ENCODE data around the gene CYGB.
A peak's percentile ranks its signal among the peaks of the same experiment; 100 is the strongest.

The CYGB gene

DNA sequence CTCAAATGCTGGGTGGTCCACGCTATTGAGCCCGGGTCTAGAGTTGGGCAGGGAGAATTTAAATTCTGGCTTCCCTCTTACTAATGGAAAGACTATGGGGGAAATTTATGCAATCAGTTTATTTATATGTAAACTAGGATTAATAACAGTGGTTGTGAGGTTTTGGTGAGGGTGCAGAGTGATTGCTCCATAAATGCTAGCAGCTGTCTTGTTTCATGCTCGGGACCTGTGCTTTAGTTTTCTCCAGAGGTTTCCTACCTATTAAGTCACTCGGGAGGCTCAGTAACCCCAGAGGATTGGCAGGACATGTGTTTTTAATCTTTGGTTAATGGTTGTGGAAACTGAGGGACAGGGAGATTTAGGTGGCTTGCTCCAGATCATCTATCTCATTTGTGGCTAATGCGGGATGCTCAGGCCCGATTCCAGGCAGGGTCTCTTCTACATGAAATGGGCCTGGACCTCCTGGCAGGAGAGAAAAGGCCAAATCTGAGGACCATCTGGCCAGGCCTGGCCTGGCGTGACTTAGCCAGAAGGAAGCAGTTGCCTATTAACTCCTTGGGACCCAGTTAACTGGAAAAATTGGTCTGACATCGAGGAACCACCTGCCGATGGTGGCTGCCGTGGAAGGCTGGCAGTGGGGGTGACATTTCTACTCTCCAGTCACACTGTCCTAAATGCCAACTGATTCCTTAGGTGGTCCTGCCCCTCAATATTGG lies 4.4 kb upstream of the CYGB start:
- Histone ChIP-seq H4K20me1 (peaks cover 0 to 13% (median 0%) of the 10 kb centered on the region in 11 experiments; a peak in 2 of 22 replicates), H3K27me3 (peaks cover 72 to 83% (median 78%) of the 10 kb centered on the region in 11 experiments), H3K4me1 (peaks cover 71 to 98% (median 96%) of the 10 kb centered on the region in 10 experiments), H3K4me2 (peak overlapping the region; percentile 80 to 99 (median 90); a peak in 20 of 22 replicates), H3K9ac (0 out of 22 replicates have a peak overlapping the region, but pooled peaks of 1 of the 11 experiments have one; percentile 8), H3K4me3 (no peak overlapping the region), H3K36me3 (no peaks in the 10 kb centered on the region), H3K27ac (no peak overlapping the region), H3K9me3 (replicated peaks in 1 of 11) (no peaks in the 10 kb centered on the region)
- no peak for TF ChIP-seq Cebpa-rat (IDR thresholded peaks at IDR 0.05)

DNA sequence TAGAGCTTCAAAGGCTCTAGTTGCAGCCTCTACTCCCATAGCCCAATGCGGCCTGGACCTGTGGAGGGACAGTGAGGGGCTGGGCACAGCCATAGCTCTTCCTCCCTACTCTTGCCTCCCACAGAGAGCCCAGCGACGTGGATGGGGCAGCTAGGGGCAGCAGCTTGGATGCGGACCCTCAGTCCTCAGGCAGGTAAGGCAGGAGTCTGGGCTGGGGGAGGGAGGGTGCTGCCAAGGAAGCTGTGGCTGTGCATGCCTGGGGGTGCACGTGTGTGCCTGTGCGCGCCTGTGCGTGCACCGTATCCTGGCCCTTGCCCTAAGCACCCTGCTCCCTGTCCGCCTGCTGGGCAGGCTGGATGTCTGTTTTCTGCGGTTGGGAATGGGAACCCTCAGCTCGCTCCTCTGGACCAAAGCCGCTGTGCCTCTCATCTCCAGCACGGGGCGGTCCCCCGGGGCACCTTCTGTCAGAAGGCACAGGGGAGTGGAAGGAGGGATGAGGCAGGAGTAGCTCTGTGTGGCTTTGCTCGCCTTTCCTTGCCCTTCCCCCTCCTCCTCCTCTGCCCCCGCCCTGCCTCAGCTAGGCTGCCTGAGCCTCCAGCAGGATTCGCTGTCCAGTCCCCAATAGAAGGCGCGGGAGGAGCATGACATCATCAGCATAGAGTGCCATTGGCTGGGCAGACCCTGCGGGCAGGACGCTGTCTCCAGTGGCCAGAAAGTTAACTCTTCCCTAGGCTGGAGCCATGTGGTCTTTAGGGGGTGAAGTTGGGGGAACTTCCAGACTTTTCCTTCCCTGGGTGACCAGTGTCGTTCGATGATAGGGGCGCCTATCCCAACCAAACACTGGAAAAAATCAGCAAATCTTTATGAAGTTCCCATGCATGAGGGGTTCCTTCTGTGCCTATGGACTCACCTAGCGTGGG lies 3.1 kb upstream of the CYGB start:
- peak overlapping the region in 4 of 11 experiments; percentile 22 to 42 (median 24); a peak in 3 of 22 replicates for H3K27ac ChIP-seq
- peak overlapping the region; percentile 80 to 99 (median 90) for H3K4me2 ChIP-seq
- peak overlapping the region in 8 of 11 experiments; percentile 27 to 58 (median 43); a peak in 12 of 22 replicates for H3K9ac ChIP-seq
- no peaks in the 10 kb centered on the region for H3K9me3 ChIP-seq (replicated peaks in 1 of 11)
- no peaks in the 10 kb centered on the region for H3K36me3 ChIP-seq
- H3K4me3 ChIP-seq = peak overlapping the region in 9 of 10 experiments; percentile 21 to 63 (median 39); a peak in 13 of 20 replicates
- H3K27me3 ChIP-seq = peaks cover 76 to 87% (median 79%) of the 10 kb centered on the region in 11 experiments
- peaks cover 64 to 98% (median 96%) of the 10 kb centered on the region in 10 experiments for H3K4me1 ChIP-seq
- peaks cover 0 to 13% (median 0%) of the 10 kb centered on the region in 11 experiments; a peak in 2 of 22 replicates for H4K20me1 ChIP-seq
- no peak for TF ChIP-seq Cebpa-rat (IDR thresholded peaks at IDR 0.05)

DNA sequence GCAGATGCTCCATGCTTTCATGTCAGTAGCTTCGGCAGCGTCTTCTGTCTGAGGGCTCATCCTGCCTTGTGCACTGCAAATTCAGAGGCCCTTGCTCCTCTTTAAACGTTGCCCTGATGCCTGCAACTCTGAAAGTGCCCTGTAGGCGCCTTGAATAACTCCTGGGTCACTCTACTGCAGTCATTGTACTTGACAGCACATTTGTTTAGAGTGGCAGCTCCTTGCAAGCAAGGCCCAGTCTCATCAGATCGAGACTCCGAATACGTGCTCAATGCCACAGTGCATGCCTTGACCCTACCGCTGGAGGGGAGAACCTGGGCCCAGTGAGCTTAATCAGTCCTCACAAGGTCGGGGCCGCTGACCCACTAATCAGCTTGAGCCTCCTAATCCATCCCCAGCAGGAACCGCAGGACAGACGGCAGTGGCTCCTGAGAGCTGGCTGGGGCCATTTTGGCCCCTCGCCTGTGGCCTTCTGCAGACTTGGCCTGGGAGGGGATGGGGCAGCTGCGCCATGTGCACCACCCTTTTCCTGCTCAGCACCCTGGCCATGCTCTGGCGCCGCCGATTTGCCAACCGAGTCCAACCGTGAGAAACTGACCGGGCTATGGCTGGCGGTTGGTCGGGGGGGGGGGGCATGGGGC lies 2.2 kb upstream of the CYGB start, which contains the start of gene PRCD:
Gene PRCD, plus strand, starts transcription at position 414 of the 641 bp plus-strand sequence. Its CDS starts 98 bp downstream, at position 512.
- no peaks in the 10 kb centered on the region for H3K9me3 ChIP-seq (replicated peaks in 1 of 11)
- H3K27me3 ChIP-seq = peaks cover 68 to 82% (median 70%) of the 10 kb centered on the region in 11 experiments
- H3K4me3 ChIP-seq = peak within 1 kb of the TSS in 9 of 10 experiments; percentile 30 to 63 (median 45); a peak in 13 of 20 replicates
- H3K36me3 ChIP-seq = no peaks in the 10 kb centered on the region
- peak within 1 kb of the TSS; percentile 94 to 100 (median 98) for H3K4me2 ChIP-seq
- no peak for TF ChIP-seq Cebpa-rat (IDR thresholded peaks at IDR 0.05)
- H3K9ac ChIP-seq = peak within 1 kb of the TSS in 9 of 11 experiments; percentile 27 to 80 (median 58); a peak in 16 of 22 replicates
- H4K20me1 ChIP-seq = peaks cover 0 to 13% (median 0%) of the 10 kb centered on the region in 11 experiments; a peak in 2 of 22 replicates
- H3K4me1 ChIP-seq = peaks cover 64 to 98% (median 96%) of the 10 kb centered on the region in 10 experiments
- peak within 1 kb of the TSS in 4 of 11 experiments; percentile 22 to 42 (median 24); a peak in 3 of 22 replicates for H3K27ac ChIP-seq

DNA sequence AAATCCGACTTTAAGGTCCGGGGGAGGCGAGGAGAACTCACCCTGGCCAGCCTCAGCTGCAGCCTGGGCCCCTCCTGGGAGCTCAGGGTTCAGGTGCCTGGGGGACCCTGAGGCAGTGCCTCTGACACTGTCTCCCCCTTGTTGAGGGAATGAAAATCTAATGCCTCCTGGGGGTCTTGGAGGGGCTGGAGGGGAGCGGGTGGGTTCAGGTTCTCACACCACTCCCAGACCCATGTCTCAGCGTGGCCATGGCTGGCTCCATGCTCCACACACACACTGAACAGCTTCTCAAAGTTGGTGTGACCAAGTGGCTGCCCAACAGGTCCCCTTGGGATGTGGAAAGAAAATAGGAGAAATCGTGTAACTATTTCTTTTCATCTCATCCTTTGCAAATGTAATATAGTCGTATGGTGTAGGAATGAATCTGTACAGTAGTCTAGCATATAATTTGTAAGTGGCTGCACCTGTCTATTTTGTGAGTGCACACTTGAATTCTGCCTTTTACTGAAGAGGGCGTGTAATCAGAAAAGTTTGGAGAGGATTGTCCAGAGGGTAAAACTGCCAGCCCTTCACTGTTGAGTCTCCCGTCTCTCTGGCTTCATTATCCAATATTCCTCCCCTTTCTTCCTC lies 1.5 kb upstream of the CYGB start:
- TF ChIP-seq Cebpa-rat (IDR thresholded peaks at IDR 0.05) = no peak
- peaks cover 61 to 75% (median 63%) of the 10 kb centered on the region in 11 experiments for H3K27me3 ChIP-seq
- peak overlapping the region in 8 of 10 experiments; percentile 56 to 73 (median 62); a peak in 9 of 20 replicates for H3K4me3 ChIP-seq
- H3K9me3 ChIP-seq (replicated peaks in 1 of 11) = no peaks in the 10 kb centered on the region
- peaks cover 61 to 98% (median 95%) of the 10 kb centered on the region in 10 experiments for H3K4me1 ChIP-seq
- no peaks in the 10 kb centered on the region for H3K36me3 ChIP-seq
- no peak overlapping the region for H3K27ac ChIP-seq
- peaks cover 0 to 7% (median 0%) of the 10 kb centered on the region in 11 experiments; a peak in 2 of 22 replicates for H4K20me1 ChIP-seq
- H3K9ac ChIP-seq = peak overlapping the region in 6 of 11 experiments; percentile 77 to 83 (median 80); a peak in 10 of 22 replicates
- peak overlapping the region; percentile 94 to 100 (median 98) for H3K4me2 ChIP-seq

DNA sequence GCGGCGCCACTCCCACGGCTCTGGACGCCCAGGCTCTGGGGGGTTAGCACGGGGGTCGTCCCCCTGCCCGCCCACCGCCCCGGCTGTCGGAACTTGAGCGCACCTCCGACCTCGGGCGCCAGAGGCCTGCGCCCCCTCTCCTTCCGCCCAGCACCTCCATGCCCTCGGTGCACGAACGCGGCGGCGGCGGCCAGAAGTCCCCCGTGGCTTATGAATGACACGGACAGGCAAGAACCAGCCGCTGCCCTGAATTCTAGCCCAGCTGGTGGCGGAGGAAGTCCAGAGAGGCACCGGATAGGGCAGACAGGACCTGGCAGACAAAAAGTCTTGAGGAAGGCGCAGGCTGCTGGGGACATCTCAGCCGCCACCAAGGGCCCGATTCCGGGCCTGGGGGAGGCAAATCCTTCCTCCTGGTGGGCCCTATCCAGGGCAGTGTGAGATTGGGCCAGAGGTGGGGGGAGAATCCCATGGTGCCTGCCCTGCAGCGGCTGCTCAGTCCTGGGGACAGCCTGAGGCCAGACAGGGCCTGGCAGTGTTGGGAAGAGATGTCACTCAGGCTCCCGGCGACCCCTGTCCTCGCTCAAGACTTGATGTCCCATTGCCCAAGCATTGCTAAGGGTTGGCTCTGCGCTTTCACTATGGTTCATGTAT lies 897 bp upstream of the CYGB start:
- peak overlapping the region; percentile 56 to 73 (median 60) for H3K4me3 ChIP-seq
- peak overlapping the region; percentile 57 to 83 (median 77) for H3K9ac ChIP-seq
- H3K27me3 ChIP-seq = peaks cover 54 to 69% (median 57%) of the 10 kb centered on the region in 11 experiments
- peak overlapping the region; percentile 57 to 77 (median 70) for H3K27ac ChIP-seq
- peaks cover 55 to 92% (median 89%) of the 10 kb centered on the region in 10 experiments for H3K4me1 ChIP-seq
- peak overlapping the region; percentile 94 to 100 (median 98) for H3K4me2 ChIP-seq
- H3K36me3 ChIP-seq = no peaks in the 10 kb centered on the region
- peaks cover 0 to 7% (median 0%) of the 10 kb centered on the region in 11 experiments; a peak in 2 of 22 replicates for H4K20me1 ChIP-seq
- H3K9me3 ChIP-seq (replicated peaks in 1 of 11) = no peaks in the 10 kb centered on the region
- TF ChIP-seq Cebpa-rat (IDR thresholded peaks at IDR 0.05) = no peak

DNA sequence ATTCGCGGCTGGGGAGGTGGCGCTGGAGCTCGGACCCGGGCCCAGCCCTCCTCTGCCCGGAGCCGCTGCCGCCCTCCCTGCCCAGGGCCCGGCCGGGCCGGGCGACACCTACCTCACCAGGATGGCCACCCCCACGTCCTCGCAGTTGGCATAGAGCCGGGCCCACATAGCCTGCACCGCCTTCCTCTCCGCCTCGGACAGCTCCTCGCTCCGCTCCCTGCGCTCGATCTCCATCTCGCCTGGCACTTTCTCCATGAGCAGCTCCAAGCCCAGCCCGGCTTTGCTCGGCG lies 276 bp downstream of the CYGB start:
- no peak for TF ChIP-seq Cebpa-rat (IDR thresholded peaks at IDR 0.05)
- peak overlapping the region in 6 of 10 experiments; percentile 58 to 73 (median 64); a peak in 7 of 20 replicates for H3K4me3 ChIP-seq
- peaks cover 48 to 92% (median 82%) of the 10 kb centered on the region in 10 experiments for H3K4me1 ChIP-seq
- peaks cover 0 to 7% (median 0%) of the 10 kb centered on the region in 11 experiments; a peak in 2 of 22 replicates for H4K20me1 ChIP-seq
- H3K27ac ChIP-seq = no peak overlapping the region
- H3K9me3 ChIP-seq (replicated peaks in 1 of 11) = no peaks in the 10 kb centered on the region
- no peaks in the 10 kb centered on the region for H3K36me3 ChIP-seq
- peak overlapping the region in 3 of 11 experiments; percentile 28 to 78 (median 40); a peak in 2 of 22 replicates for H3K9ac ChIP-seq
- peaks cover 43 to 57% (median 45%) of the 10 kb centered on the region in 11 experiments for H3K27me3 ChIP-seq
- H3K4me2 ChIP-seq = peak overlapping the region; percentile 94 to 100 (median 98)

DNA sequence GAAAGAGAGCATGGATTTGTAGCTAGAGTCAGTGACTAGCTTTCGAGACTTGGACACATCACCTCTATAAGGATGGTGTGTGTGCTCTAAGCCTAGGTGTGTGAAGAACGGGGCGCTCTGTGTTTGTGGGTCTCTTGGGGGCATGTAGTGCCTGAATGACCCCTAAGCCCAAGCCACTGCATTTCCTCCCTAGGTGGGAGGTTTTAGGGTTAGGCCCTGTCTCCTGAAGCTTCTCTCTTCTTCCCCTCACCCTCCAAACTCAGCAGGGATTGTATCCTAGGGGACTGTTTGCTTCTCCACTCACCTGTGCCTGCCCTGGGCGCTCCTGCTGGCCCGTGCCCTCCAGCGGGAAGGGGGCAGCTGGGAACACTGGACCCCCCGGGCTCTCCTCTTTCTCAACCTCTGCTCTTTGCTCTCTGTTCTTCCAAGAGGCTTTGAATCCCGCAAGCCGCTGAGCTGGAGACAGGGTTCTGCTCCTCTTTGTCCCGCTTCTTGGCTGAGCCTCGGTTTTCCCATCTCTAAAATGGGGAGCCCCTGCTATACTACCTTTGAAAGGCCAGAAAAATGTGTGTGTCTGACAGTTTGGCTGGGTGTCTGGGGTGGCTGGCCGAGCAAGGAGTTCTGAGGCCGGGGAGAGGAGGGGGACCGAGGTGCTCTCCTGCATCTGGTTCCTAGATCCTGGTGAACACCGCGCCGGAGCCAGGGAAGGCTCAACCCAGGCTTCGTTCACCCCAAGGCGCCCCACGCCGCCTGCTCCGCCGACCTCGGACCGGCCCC lies 810 bp downstream of the CYGB start:
- Histone ChIP-seq H3K9me3 (replicated peaks in 1 of 11) (no peaks in the 10 kb centered on the region), H3K4me1 (peaks cover 49 to 92% (median 81%) of the 10 kb centered on the region in 10 experiments), H3K9ac (peak overlapping the region in 4 of 11 experiments; percentile 28 to 78 (median 51); a peak in 4 of 22 replicates), H3K36me3 (no peaks in the 10 kb centered on the region), H4K20me1 (peaks cover 0 to 7% (median 0%) of the 10 kb centered on the region in 11 experiments; a peak in 2 of 22 replicates), H3K4me2 (peak overlapping the region; percentile 94 to 100 (median 98)), H3K27me3 (peaks cover 42 to 52% (median 44%) of the 10 kb centered on the region in 11 experiments), H3K4me3 (peak overlapping the region in 4 of 10 experiments; percentile 58 to 73 (median 65); a peak in 3 of 20 replicates), H3K27ac (no peak overlapping the region)
- no peak for TF ChIP-seq Cebpa-rat (IDR thresholded peaks at IDR 0.05)

Data from BLaER1 treated with 17β-estradiol and CSF1 and Interleukin-3, amounts not matched to agents 10 nM and 100 nM (cell line).